T-helper 9 cell (primary cell): ENCODE data around the gene CDK19.
A peak's percentile ranks its signal among the peaks of the same experiment; 100 is the strongest.

Source experiments
- DNase-seq: peaks from one replicate; pipeline ENCODE4 v3.0.0-alpha.2; 2020

The CDK19 gene

GRCh38 chr6:110567957-110568696, 247.1 kb downstream of the CDK19 start:
- DNase-seq, result peak; percentile 20

DNA sequence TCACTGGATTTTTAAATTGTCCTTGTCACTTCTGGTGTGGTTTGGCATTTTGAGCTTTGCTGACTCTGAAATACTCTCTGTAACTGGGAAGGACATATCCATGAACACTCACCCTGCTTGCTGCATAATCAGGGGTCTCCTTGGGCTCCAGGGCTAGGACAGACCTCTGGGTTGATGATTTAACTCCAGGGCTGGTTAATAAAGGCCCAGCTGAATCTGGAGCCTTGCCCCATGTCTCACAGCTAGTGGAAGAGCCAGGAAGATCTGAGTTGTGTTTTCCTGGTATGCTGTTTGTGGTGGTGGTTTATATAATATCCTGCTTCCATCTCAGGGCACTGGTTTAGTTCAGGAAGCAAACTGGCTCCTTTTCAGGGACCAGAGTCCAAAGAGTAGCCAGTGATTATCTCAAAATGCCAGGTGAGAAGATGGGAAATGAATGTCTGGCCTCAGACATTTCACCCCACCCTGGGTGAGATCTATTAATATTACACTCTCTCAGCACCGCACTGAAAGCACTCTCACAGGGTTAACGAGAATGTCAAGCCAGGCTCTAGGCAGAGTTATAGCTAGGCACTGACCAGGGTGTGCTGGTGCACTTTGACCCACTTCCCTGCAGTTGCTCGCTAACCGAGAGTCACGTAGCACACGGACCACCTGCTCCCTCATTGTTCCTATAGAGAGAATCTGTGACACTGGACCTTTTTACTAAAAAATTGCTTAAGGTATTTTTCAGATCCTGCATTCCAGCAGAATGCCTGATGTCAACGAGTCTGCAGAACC, 248.7 kb downstream of the CDK19 start:
- DNase-seq, result no peak

DNA sequence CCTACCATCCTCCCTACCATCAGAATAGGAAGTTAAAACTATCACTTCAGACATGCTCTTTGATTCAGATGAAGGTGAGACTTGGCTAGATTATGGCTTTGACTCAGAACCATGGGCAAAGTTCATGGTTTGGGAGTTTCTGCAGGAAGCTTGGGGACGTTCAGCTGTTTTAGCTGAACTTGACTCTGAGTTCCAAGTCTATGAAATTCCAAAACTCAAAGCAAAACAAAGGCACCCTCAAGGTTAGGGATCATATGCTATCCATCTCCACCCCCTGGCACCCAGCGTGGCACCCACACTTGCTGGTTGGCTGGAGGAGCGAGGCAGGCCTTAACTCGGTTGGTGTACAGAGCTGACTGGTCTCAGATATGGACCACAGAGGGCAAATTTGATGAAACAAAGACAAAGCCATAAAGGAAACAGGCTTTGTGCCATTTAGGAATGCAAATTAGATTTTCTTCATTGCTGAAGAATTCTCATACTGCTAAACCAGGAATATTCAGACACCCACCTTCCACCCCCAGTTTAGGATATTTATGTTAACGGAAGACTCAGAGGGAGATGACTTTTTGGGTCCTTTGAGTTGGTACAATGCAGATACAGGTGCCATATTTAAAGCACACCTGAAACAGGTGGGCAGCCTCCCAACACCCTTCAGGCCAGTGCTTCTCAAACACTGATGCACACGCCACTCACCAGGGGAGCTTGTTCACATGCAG, 250.4 kb downstream of the CDK19 start:
- no peak for DNase-seq

- DNase-seq, result no peak
These were observed 251.6 kb downstream of the CDK19 start for GRCh38 chr6:110563711-110564110.

DNA sequence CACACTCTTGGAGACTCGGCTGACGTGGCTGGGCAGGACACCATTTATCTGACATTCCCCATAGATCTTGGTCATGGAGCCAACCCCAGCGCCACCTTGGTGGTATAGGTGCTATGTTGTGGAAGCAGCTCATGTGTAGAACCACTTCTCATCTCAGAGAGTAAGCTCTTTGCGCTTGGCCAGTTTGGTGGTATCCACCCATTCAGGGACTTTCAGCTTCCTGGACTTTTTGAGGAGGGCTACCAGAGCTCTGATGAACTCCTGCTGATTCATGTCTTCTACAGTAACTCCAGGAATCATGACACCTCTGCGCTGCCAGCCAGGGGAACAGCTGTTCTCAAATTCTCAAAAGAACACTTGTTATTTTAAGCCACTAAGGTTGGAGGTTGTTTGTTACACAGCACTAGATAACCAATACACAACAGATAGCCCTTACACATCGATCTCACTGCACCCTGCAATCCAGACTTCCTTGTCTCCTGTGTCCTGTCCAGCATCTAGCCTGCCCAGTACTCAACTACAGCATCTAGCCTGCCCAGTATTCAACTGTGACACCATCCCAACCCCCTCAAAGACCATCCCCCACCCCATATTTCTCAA, 252.9 kb downstream of the CDK19 start:
- DNase-seq, result no peak

DNA sequence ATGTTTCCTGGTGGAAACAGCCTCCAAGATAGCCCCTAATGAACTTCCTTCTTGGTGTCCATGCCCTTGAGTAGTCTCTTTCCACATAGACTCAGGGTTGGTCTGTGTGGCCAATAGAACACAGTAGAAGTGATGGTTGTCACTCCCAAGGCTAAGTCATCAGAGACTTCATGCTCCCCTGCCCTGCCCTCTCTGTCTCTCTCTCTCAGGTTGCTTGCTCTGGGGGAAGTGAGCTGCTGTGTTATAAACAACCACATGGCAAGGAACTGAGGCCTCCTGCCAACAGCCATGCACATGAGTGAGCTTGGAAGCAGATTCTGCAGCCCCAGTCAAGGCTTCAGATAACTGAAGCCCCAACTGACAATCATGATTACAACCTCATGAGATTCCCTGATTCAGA, 253.6 kb downstream of the CDK19 start:
- no peak for DNase-seq

DNA sequence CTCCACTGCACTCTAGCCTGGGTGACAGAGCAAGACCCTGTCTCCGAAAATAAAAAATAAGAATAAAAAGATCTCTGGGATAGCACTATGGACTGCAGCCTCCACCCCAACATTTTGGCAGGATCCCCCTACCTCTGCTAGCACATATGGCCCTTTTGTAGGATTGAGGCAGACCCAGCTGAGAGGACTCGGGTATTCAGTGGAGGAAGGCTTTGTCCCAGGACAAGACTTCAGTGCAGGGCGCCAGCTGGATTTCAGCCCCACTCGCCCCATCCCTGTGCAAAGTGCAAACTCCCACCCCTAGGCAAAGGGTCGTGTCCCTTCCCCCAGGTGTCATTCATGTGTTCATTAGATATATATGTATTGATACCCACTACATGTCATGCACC, 254.3 kb downstream of the CDK19 start:
- no peak for DNase-seq

- DNase-seq, result no peak
These were observed 254.8 kb downstream of the CDK19 start for GRCh38 chr6:110560239-110561007.
